Choroid plexus epithelial cell (primary cell): ENCODE measurements around the gene NLGN4X.

Experiments used
- DNase-seq: peaks from one replicate; pipeline ENCODE4 v3.0.0-alpha.2; 2010; ENCODE audit warnings: low read depth
- H3K4me3 ChIP-seq: 2 replicates; pipeline ENCODE4 v1.5.1; 2011; ENCODE audit warnings: low read depth, mild to moderate bottlenecking, control low read depth, low read length, moderate library complexity
- TF ChIP-seq, protein P1 (sequence below): conservative IDR thresholded peaks from 2 replicates; pipeline ENCODE4 v1.5.1; 2011; ENCODE audit warnings: low read depth, mild to moderate bottlenecking, control low read depth, inconsistent platforms, low read length, moderate library complexity

NLGN4X gene

DNA sequence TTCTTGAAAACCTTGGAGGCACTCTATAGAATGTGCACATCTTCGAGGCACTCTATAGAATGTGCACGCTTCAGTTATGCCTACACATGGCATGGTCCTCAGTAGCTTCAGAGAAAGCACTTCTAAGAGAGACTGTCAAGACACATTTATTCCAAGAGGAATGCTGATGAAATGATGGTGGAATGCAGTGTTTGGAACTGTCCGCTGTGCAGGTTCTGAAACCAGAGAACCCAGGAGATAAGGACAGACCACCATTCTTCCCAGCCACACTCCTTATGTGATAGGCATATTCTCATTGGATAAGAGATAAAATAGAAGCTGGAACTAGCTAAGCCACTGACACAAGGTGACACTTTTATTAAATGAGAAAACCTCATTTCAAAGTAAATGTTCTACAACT lies 263.3 kb downstream of the NLGN4X start:
- TF ChIP-seq, protein P1, sequence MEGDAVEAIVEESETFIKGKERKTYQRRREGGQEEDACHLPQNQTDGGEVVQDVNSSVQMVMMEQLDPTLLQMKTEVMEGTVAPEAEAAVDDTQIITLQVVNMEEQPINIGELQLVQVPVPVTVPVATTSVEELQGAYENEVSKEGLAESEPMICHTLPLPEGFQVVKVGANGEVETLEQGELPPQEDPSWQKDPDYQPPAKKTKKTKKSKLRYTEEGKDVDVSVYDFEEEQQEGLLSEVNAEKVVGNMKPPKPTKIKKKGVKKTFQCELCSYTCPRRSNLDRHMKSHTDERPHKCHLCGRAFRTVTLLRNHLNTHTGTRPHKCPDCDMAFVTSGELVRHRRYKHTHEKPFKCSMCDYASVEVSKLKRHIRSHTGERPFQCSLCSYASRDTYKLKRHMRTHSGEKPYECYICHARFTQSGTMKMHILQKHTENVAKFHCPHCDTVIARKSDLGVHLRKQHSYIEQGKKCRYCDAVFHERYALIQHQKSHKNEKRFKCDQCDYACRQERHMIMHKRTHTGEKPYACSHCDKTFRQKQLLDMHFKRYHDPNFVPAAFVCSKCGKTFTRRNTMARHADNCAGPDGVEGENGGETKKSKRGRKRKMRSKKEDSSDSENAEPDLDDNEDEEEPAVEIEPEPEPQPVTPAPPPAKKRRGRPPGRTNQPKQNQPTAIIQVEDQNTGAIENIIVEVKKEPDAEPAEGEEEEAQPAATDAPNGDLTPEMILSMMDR: no peak
- no peak overlapping the region for H3K4me3 ChIP-seq
- DNase-seq: no peak

DNA sequence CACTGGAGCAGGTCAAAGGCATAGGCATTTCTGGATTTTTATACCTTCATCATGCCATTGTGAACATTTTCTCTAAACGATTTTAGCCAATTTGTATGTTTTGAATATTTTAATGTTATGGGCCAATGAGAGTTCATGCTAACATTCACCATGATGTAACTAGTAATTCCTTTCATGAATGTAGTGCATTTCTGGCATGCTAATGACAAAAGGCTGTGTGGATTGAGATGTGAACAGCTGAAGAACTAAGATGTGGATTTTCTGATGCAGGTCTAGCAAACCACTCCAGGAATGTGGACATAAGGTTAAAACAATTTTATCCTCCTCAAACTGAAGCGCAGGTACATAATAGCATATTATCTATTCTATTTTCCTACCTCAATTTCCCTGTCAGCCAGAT lies 269.4 kb downstream of the NLGN4X start:
- no peak for DNase-seq
- TF ChIP-seq, protein P1: no peak

DNA sequence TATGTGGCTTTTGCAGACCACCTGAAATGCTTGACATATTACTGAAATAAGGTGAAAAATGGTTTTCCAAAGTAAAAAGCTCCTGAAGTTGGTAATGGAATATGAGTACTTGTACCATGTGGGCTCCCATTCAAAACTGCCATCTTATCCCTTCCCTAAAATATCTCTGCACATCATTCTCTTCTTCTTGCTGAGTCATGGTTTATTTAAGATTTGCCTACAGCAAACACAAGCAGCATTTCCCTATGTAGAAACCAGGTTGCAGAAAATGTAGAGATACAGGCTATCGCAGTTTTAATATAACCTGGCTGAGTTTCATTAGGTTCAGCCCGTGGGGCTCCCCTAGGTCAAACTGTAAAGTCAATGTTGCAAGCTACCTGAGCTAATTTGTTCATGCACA lies 270.1 kb downstream of the NLGN4X start:
- DNase-seq: no peak
- H3K4me3 ChIP-seq: no peak overlapping the region
- TF ChIP-seq, protein P1: no peak

More for the DNA sequence above, 269.4 kb downstream of the NLGN4X start:
- no peak overlapping the region for H3K4me3 ChIP-seq

DNA sequence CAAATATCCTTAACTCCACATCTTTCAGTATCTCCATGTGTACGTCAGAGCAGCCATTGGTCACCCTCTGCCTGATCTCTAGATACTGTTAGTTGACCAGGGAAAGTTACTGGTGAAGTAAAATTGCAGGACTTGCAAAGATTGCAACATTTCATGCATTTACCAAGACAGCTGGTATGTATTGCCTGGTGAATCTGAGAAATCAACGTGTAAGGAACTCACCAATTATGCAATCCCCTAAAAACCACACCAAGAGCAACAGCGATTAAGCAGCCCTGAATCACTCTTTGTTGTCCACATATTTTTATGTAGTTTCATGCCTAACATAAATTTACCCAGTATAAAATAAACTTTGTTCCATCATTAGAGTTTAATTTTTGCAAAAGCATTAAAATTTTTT lies 271.2 kb downstream of the NLGN4X start:
- H3K4me3 ChIP-seq: no peak overlapping the region
- TF ChIP-seq, protein P1: no peak
- no peak for DNase-seq

DNA sequence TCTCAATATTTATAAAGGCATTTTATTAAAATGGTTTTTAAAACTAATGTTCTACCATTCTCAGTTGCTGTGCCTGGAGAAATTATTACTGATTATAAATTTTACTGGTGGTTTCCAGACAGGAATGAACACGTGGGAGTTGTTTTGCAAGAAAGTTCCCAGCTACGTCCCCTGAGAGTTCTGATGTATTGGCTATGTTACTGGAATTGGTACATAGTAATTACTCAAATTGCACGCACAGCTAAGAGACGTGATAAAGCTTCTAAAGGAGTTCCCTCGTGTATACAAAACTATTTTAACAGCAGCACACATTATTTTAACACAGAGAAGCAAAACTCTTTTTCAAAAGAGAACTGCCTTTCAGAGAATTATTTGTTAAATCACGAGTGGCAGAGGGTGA lies 292.2 kb downstream of the NLGN4X start:
- TF ChIP-seq, protein P1: no peak
- no peak for DNase-seq
- H3K4me3 ChIP-seq: no peak overlapping the region

DNA sequence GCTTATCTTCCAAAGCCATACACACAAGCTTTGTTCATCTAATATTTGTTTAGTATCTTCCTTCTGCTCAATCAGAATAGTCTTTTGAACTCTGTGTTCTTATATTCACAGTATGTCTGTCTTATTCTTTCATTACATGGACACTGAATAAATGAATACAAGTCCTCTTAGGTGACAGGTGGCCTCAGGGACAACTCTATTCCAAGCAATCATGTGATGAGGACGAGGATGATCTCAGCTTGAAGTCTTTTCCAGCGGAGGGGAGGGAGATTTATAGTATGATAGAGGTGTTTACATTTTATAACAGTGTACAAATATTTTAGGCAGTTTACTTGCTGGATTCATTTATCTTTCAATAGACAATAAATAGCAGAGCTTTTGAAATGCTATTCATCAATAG lies 300.4 kb downstream of the NLGN4X start:
- no peak overlapping the region for H3K4me3 ChIP-seq
- no peak for DNase-seq
- TF ChIP-seq, protein P1: no peak

DNA sequence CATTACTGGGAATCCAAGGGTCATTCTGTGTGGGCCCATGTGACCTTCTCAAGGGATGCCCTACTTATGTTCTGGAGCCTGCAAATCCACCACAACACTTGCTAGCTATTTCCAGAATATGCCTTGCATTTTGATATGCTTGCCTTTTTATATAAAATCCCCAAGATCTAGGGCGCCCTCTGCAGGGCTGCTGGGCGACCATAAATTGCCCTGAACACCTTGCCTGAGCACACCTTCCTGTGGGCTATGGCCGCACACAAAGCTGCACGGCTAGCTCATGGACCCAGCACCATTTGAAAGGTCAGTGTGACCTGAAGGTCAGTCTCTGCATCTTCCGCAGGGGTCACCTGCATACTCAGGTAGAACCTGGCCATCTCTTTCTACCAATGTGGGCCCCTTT lies 311.7 kb downstream of the NLGN4X start:
- TF ChIP-seq, protein P1: no peak

More for the DNA sequence above, 311.7 kb downstream of the NLGN4X start:
- H3K4me3 ChIP-seq: no peak overlapping the region
- no peak for DNase-seq
